ENCODE measurements around the gene CHD9. TPM values are rescaled to one million over a fixed set of nuclear protein-coding genes. Genes with fewer than 3 reads are reported as not detected.

Gene CHD9
- total and polyA plus RNA-seq, 9 of the 15 experiments (the other 6 are each of a cell fraction or from before 2014, with no cell fraction given) = 29.0 to 69.3 (median 40.6) TPM

GRCh38 chr16:53207810-53208752 is 153.3 kb downstream of the CHD9 start (continued):
- 0 out of 2 replicates have a peak, but pooled peaks have one; percentile 18 for TF ChIP-seq ZNF717 (CRISPR knock-in tag; IDR thresholded peaks at IDR 0.05)
- TF ChIP-seq NR2C1 (IDR thresholded peaks at IDR 0.05) = no peak
- TF ChIP-seq NR2C1 (tag; IDR thresholded peaks at IDR 0.05) = no peak
- peak; percentile 59; the same call in 1 of the 2 replicates for TF ChIP-seq POLR2AphosphoS5 (IDR thresholded peaks at IDR 0.05; ENCODE audit: control insufficient read depth, insufficient read depth, low read depth, low read length)
- no peak for TF ChIP-seq PKNOX1 (IDR thresholded peaks at IDR 0.05)
- TF ChIP-seq ZBTB40 (IDR thresholded peaks at IDR 0.05) = peak; percentile 33; the same call in 1 of the 2 replicates
- no peak for TF ChIP-seq ZBTB40 (CRISPR knock-in tag; IDR thresholded peaks at IDR 0.05)
- 0 out of 2 replicates have a peak, but pooled peaks have one; percentile 39 for TF ChIP-seq MBD2 (IDR thresholded peaks at IDR 0.05; ENCODE audit: borderline replicate concordance, low read depth)
- TF ChIP-seq MLLT1 (IDR thresholded peaks at IDR 0.05) = peak; percentile 61 to 86; a peak in 3 of 4 replicates
- TF ChIP-seq TAF9B (IDR thresholded peaks at IDR 0.05; ENCODE audit: partially characterized antibody) = peak; percentile 54
- TF ChIP-seq C11orf30 (IDR thresholded peaks at IDR 0.05; ENCODE audit: low read depth) = peak; percentile 14; the same call in 1 of the 2 replicates
- TF ChIP-seq CHAMP1 (IDR thresholded peaks at IDR 0.05) = peak; percentile 9; the same call in 1 of the 2 replicates
- TF ChIP-seq SREBF2 (CRISPR knock-in tag; IDR thresholded peaks at IDR 0.05) = no peak
